Neural cell (in vitro differentiated cells): ENCODE measurements around the gene ZBTB5.

Source experiments
- EZH2 ChIP-seq: fragments of 200-600, 300-800 bp; shearing (Covaris generic), sonication (generic); IDR thresholded peaks from 2 replicates; pipeline ENCODE4 v1.6.1; 2014; ENCODE audit warnings: antibody characterized with exemption, low read length, borderline replicate concordance, mild to moderate bottlenecking; ENCODE audit not compliant: insufficient read depth, poor library complexity, severe bottlenecking
- POLR2AphosphoS5 ChIP-seq: IDR thresholded peaks from 2 replicates; pipeline ENCODE4 v1.6.1; 2012
- RAD21 ChIP-seq: fragments of 450-650 bp; conservative IDR thresholded peaks from 2 replicates; pipeline ENCODE4 v1.6.1; 2014; ENCODE audit warnings: antibody characterized with exemption, mild to moderate bottlenecking, moderate library complexity
- REST ChIP-seq: IDR thresholded peaks from 2 replicates; pipeline ENCODE4 v1.6.1; 2012; ENCODE audit warnings: borderline replicate concordance
- SMC3 ChIP-seq: fragments of 450-650 bp; conservative IDR thresholded peaks from 2 replicates; pipeline ENCODE4 v1.6.1; 2014; ENCODE audit warnings: antibody characterized with exemption, mild to moderate bottlenecking, moderate library complexity; ENCODE audit not compliant: poor library complexity
- TF ChIP-seq, protein P1 (sequence below): fragments of 450-650 bp; IDR thresholded peaks from 2 replicates; pipeline ENCODE4 v1.5.1; 2014; ENCODE audit warnings: antibody characterized with exemption, mild to moderate bottlenecking, moderate library complexity; ENCODE audit not compliant: poor library complexity, severe bottlenecking

DNA sequence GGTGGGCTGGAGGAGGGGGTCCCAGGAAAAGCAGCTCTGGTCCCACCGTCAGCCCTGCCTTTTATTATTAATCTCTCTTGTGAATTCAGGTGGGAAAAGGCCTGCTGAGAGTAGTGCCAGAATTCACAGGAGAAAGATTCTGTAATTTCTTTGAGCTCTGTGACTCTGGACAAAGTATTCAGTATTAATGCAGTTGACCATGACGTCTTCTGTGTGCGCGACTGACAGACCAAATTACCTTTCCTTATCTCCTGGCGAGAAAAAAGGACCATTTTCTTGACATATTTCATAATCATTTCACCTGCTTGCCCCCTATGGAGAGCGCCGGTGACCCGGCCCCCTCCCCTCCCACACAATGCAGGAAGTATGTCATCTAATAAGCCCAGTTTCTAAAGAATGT lies 69.6 kb downstream of the ZBTB5 start:
- TF ChIP-seq SMC3: no peak
- TF ChIP-seq, protein P1, sequence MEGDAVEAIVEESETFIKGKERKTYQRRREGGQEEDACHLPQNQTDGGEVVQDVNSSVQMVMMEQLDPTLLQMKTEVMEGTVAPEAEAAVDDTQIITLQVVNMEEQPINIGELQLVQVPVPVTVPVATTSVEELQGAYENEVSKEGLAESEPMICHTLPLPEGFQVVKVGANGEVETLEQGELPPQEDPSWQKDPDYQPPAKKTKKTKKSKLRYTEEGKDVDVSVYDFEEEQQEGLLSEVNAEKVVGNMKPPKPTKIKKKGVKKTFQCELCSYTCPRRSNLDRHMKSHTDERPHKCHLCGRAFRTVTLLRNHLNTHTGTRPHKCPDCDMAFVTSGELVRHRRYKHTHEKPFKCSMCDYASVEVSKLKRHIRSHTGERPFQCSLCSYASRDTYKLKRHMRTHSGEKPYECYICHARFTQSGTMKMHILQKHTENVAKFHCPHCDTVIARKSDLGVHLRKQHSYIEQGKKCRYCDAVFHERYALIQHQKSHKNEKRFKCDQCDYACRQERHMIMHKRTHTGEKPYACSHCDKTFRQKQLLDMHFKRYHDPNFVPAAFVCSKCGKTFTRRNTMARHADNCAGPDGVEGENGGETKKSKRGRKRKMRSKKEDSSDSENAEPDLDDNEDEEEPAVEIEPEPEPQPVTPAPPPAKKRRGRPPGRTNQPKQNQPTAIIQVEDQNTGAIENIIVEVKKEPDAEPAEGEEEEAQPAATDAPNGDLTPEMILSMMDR: no peak
- TF ChIP-seq REST: no peak
- TF ChIP-seq EZH2: no peak
- no peak for TF ChIP-seq POLR2AphosphoS5
- TF ChIP-seq RAD21: no peak
